Heart left ventricle (tissue), 16 donors: ENCODE measurements around the gene CD33. TPM values are rescaled to one million over a fixed set of nuclear protein-coding genes. Genes with fewer than 3 reads are reported as not detected.

Experiments
- ATAC-seq, 4 donors: fragments of 200-7000 bp; cut with Tn5 transposase; one replicate each; pipeline ENCODE4 v1.9.1; 2020 to 2022; ENCODE audit warnings: moderate library complexity in 4 of 4, mild to moderate bottlenecking in 3 of 4, moderate number of reproducible peaks in 1 of 4
- DNase-seq, 5 donors: peaks; one replicate each; pipeline ENCODE4 v3.0.0-alpha.2; 2020
- H3K27ac ChIP-seq, 12 donors: fragments of 200-600 bp; sonication (generic) in 4 of 12; one replicate each; pipeline versions ENCODE4 v1.5.0 to v1.8.0; 2016 to 2022; ENCODE audit warnings: mild to moderate bottlenecking in 2 of 12
- H3K27me3 ChIP-seq, 9 donors: fragments of 200-600 bp; sonication (generic) in 2 of 9; one replicate each; pipeline versions ENCODE4 v1.5.1 to v1.8.0; 2016 to 2022; ENCODE audit warnings: mild to moderate bottlenecking in 3 of 9
- H3K36me3 ChIP-seq, 9 donors: fragments of 200-600 bp; sonication (generic) in 2 of 9; one replicate each; pipeline versions ENCODE4 v1.5.0 to v1.8.0; 2018 to 2022; ENCODE audit warnings: mild to moderate bottlenecking in 2 of 9
- H3K4me1 ChIP-seq, 12 donors: fragments of 200-600 bp; sonication (generic) in 4 of 12; one replicate each; pipeline versions ENCODE4 v1.5.0 to v1.8.0; 2016 to 2022; ENCODE audit warnings: mild to moderate bottlenecking in 3 of 12
- H3K4me3 ChIP-seq, 12 donors: fragments of 200-600 bp; sonication (generic) in 4 of 12; one replicate each; pipeline versions ENCODE4 v1.5.0 to v1.8.0; 2017 to 2022; ENCODE audit warnings: mild to moderate bottlenecking in 9 of 12, moderate library complexity in 4 of 12
- H3K9me3 ChIP-seq, 12 donors: fragments of 200-600 bp; sonication (generic) in 4 of 12; one replicate each; pipeline versions ENCODE4 v1.5.0 to v1.8.0; 2016 to 2022; ENCODE audit warnings: mild to moderate bottlenecking in 1 of 12
- POLR2A ChIP-seq, 2 donors: fragments of 450-650 bp; IDR thresholded peaks; one replicate each; pipeline ENCODE4 v1.6.1; 2017; ENCODE audit warnings: antibody characterized with exemption in 2 of 2, mild to moderate bottlenecking in 2 of 2, moderate library complexity in 2 of 2
- WGBS, 4 donors: extraction: QIAGEN DNeasy Blood & Tissue Kit in 2 of 4; methylation state at CpG; one replicate each; pipeline versions ENCODE4 v1.1.5 to v1.1.7; 2013 to 2018; 5-methylcytosine and 5-hydroxymethylcytosine counted together
- intact Hi-C, 10 donors: fragments of 100-400 bp; cut with DNase I; formaldehyde crosslinking; loops; one replicate each; pipeline versions ENCODE4 v1.11.1 to v1.14.2; 2022
- polyA plus RNA-seq, 2 donors: library from polyadenylated mRNA; stranded (reverse); fragments of 200-250 nt; gene quantifications; one replicate each; pipeline ENCODE4 v1.2.3, GENCODE V29; 2013
- total RNA-seq, 9 donors: library from RNA; depleted of rRNA in 2 of 9; stranded (reverse); fragments of >200 nt in 2 of 9; fragmentation: NEBNext Ultra II Directional in 3 of 9; extraction: Animal tissue kit (Norgen Biotek cat#: 25700) in 3 of 9; gene quantifications; one replicate each; pipeline versions ENCODE4 v1.1.0 to v1.2.4, GENCODE V29; 2016 to 2023
- TF ChIP-seq, protein P1 (sequence below), 12 donors: fragments of 200-600 bp; sonication (generic) in 4 of 12; IDR thresholded peaks; one replicate each; pipeline versions ENCODE4 v1.5.0 to v1.8.0; 2018 to 2022; ENCODE audit warnings: antibody characterized with exemption in 12 of 12, mild to moderate bottlenecking in 5 of 12
- donor health status: ischemic (EF 13 %, LVEDD 7.1; RV severe dilation, severe dysfunction).
- donor health status: healthy with polysubstance abuse.
- donor health status: DM: no; HTN: yes; CAD: no.
- donor health status: DM: no; HTN: no; CAD: no.
- donor health status: ischemic (EF 25% LVEDD 6.9; RV normal size, moderate dysfunction).
- donor health status: ischemic (EF 25% LVEDD 5.7; RV mildly dilated, moderate dysfunction).
- donor health status: healthy.
- donor health status: DM: yes; HTN: yes; CAD: no.
- donor health status: ischemic (EF 35%, LVEDD 5.7; RV mildly dilated, moderate dysfunction).
- donor health status: nonischemic (EF 11% LVEDD 7.7; RV severe dilation, severe dysfunction).
- donor health status: DM: yes; HTN: yes; CAD: no.
- donor health status: PGD.
- donor health status: ischemic (EF 29% LVEDD 5.4; RV normal size, mild dysfunction).
- donor health status: nonischemic (EF 23%, LVEDD 6.1; RV moderate dilation, normal function).

Gene CD33
- total and polyA plus RNA-seq, 11 donors: 1.1 to 46.6 (median 2.9) TPM

DNA sequence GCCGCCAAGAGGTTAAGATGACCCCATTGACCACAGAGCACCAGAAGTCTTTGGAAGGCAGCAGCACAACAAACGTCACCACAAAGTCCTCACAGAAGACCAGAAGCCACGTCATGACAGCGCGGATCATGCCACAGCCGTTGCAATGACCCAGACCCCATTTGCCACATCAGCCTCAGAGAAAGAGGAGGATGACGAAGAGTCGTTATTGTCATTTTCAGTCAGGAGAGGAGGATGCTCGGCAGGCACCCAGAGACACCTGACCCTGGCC, 29.6 kb upstream of the CD33 start:
- Histone ChIP-seq H3K27ac (no peak overlapping the region), H3K4me3 (no peak overlapping the region), H3K36me3 (no peaks in the 10 kb centered on the region), H3K9me3 (no peaks in the 10 kb centered on the region), H3K27me3 (peaks cover 0 to 31% (median 5%) of the 10 kb centered on the region in 9 donors), H3K4me1 (no peaks in the 10 kb centered on the region)
- no peak for ATAC-seq
- 81 to 88% (median 87%) methylated on average over 9 of the region's 9 CpGs for WGBS, 4 donors
- TF ChIP-seq POLR2A (IDR thresholded peaks at IDR 0.05): no peak
- TF ChIP-seq, protein P1, sequence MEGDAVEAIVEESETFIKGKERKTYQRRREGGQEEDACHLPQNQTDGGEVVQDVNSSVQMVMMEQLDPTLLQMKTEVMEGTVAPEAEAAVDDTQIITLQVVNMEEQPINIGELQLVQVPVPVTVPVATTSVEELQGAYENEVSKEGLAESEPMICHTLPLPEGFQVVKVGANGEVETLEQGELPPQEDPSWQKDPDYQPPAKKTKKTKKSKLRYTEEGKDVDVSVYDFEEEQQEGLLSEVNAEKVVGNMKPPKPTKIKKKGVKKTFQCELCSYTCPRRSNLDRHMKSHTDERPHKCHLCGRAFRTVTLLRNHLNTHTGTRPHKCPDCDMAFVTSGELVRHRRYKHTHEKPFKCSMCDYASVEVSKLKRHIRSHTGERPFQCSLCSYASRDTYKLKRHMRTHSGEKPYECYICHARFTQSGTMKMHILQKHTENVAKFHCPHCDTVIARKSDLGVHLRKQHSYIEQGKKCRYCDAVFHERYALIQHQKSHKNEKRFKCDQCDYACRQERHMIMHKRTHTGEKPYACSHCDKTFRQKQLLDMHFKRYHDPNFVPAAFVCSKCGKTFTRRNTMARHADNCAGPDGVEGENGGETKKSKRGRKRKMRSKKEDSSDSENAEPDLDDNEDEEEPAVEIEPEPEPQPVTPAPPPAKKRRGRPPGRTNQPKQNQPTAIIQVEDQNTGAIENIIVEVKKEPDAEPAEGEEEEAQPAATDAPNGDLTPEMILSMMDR (IDR thresholded peaks at IDR 0.05): no peak
- intact Hi-C loops: no loop called here
- no peak for DNase-seq

DNA sequence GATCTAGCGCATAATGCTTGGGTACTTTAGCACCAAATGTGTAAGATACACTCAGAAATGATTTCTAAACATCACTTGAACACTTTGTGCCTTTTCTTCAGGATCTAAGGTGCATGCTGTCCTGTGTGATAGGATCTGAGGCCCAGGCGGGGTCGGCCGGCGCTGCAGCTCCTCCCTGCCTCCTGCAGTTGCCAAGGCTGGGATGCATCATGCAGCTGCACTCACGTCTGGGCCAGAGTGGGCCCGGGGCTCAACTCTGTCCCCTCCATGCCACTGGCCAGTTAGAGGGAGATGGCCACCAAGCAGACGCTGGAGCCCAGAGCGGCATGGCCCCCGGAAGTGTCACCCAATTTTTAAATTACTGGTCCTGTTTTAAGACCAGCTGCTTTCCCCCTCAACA, 29.3 kb upstream of the CD33 start:
- TF ChIP-seq POLR2A (IDR thresholded peaks at IDR 0.05): no peak
- TF ChIP-seq, protein P1 (IDR thresholded peaks at IDR 0.05): no peak
- intact Hi-C loops: no loop called here
- WGBS, 4 donors: 85 to 95% (median 89%) methylated on average over 10 of the region's 10 CpGs
- H3K4me1 ChIP-seq: no peaks in the 10 kb centered on the region
- no peaks in the 10 kb centered on the region for H3K36me3 ChIP-seq
- H3K27ac ChIP-seq: no peak overlapping the region
- H3K9me3 ChIP-seq: no peaks in the 10 kb centered on the region
- DNase-seq (no peak), ATAC-seq (no peak)
- no peak overlapping the region for H3K4me3 ChIP-seq
- peaks cover 0 to 34% (median 5%) of the 10 kb centered on the region in 9 donors for H3K27me3 ChIP-seq

DNA sequence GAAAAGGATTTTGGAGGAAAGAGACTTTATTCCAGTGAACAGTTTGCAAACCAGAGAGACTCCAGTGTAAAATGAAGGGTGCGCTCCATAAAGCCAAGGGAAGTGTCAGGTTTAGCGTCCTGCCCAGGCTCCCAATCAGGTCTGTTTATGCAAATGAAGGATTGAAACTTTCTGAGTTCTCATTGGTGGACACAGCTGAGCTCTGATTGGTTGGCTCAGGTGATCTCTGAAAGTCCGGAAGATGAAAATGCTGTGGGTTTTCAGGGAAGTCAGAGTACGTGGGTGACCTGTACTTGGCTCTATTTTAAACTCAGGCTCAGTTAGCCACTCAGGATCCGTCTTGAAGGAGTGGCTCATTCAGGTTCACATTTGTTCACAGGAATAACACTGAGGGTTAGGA, 28.7 kb upstream of the CD33 start:
- intact Hi-C loops: no loop called here
- TF ChIP-seq, protein P1 (IDR thresholded peaks at IDR 0.05): no peak
- TF ChIP-seq POLR2A (IDR thresholded peaks at IDR 0.05): no peak
- H3K9me3 ChIP-seq: no peaks in the 10 kb centered on the region
- DNase-seq (no peak), ATAC-seq (no peak)
- H3K4me1 ChIP-seq: no peaks in the 10 kb centered on the region
- H3K27ac ChIP-seq: no peak overlapping the region
- WGBS, 4 donors: 69 to 78% (median 74%) methylated on average over 5 of the region's 5 CpGs
- H3K4me3 ChIP-seq: no peak overlapping the region
- H3K27me3 ChIP-seq: peaks cover 0 to 39% (median 5%) of the 10 kb centered on the region in 9 donors
- no peaks in the 10 kb centered on the region for H3K36me3 ChIP-seq

DNA sequence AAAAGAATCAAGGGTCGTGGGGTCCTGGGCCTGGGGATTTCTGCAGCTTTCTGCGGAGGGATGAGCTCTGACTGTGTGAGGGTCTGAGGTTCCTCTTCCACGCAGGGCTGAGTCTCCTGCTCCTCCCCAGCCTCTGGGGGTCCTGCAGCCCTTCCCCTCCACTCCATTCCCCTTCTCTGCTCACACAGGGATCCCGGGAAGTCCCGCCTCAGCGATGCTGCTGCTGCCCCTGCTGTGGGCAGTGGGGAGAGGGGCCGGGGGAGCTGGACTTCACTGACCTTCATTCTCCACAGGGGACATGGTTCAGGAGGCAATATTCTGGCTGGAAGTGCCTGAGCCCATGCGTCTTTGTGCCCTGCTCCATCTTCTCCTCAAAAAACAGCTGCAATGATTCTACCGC, 26.2 kb upstream of the CD33 start:
- H3K4me1 ChIP-seq: peaks cover 0 to 6% (median 0%) of the 10 kb centered on the region in 12 donors
- no peak overlapping the region for H3K4me3 ChIP-seq
- intact Hi-C loops: no loop called here
- DNase-seq (no peak), ATAC-seq (no peak)
- 60 to 82% (median 79%) methylated on average over 5 to 9 of the region's 9 CpGs for WGBS, 4 donors
- H3K27me3 ChIP-seq: peaks cover 0 to 50% (median 5%) of the 10 kb centered on the region in 9 donors
- no peak overlapping the region for H3K27ac ChIP-seq
- TF ChIP-seq, protein P1 (IDR thresholded peaks at IDR 0.05): no peak
- TF ChIP-seq POLR2A (IDR thresholded peaks at IDR 0.05): no peak
- H3K36me3 ChIP-seq: no peaks in the 10 kb centered on the region
- no peaks in the 10 kb centered on the region for H3K9me3 ChIP-seq
